Kidney glomerular epithelial cell (primary cell): Measurements from ENCODE around the gene RNF10.
"Not testable (repeated sequence)": the region's sequence is repeated elsewhere in the genome, so short reads cannot be mapped to it uniquely, and the experiment has no call there.

Experiments
- DNase-seq: peaks from one replicate; lab custom pipeline; 2025; lab: John Stamatoyannopoulos, UW

The RNF10 gene

DNA sequence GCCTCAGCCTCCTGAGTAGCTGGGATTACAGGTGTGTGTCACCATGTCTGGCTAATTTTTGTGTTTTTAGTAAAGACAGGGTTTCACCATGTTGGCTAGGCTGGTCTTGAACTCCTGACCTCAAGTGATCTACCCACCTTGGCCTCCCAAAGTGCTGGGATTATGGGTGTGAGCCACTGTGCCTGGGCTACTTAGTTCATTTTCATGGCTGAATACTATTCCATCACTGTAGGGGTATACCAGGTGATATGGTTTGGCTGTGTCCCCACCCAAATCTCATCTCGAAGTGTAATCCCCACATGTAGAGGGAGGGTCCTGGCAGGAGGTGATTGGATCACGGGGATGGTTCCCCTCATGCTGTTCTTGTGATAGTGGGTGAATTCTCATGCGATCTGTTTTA is 83.0 kb downstream of the RNF10 start:
- not testable (repeated sequence) for DNase-seq

DNA sequence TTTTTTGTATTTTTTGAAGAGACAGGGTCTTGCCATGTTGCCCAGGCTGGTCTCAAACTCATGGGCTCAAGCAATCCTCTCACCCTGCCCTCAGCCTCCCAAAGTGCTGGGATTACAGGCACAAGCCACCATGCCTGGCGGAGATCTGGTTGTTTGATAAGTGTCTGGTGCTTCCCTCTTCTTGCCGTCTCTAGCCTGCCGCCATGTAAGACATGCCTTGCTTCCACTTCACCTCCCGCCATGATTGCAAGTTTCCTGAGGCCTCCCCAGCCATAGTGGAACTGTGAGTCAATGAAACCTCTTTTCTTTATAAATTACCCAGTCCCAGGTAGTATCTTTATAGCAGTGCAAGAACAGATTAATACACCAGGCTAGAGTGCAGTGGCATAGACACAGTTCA is 83.6 kb downstream of the RNF10 start:
- DNase-seq: not testable (repeated sequence)

DNA sequence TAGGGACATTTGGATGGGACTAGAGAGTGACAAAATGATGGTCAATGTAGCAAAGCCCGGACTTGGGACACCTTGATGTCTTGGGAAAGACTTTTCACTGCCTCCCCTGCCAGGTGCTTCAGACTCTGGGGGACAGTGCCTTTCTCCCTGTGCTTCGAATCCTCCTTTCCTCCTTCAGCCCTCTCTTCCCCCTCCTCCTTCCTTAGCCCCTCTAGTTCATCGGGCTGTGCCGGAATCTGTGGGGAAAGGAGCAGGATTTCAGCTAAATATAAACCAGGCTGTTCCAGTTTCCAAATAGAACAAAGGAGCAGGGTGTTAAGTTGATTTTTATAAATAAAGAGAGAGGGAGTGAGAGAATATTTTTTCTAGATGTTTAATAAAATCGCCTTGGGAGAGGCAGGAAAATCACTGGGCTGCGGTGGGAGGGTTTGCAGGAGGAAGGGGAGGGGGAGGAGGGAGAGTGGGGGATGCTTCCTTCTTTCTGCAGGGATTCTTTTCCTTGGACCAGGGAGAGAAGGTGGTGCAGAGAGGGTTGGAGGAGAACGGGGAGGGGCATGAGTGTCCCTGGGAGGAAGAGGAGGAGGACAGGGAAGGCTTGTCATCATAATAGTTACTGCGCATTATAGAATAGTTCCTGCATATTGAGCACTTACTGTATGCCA is 84.9 kb downstream of the RNF10 start:
- no peak for DNase-seq

DNA sequence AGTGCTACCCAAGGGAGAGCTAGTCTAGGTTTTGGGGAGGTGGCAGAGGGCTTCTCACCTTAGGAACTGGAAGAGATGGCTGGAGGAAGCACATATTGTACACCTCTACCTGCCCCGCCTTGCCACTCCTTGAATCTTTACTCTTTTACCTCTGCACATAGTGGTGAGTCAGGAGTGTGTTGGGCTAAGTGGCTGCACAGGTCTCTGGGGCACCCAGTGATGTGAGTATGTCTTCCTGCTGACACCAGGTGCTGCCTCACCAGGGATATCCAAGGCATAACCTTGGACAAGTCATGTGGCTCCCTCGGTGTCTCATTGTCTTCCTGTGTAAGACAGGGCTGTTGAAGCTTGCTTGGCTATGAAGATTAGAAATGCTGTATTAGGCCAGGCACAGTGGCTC is 86.5 kb downstream of the RNF10 start:
- DNase-seq: no peak

DNA sequence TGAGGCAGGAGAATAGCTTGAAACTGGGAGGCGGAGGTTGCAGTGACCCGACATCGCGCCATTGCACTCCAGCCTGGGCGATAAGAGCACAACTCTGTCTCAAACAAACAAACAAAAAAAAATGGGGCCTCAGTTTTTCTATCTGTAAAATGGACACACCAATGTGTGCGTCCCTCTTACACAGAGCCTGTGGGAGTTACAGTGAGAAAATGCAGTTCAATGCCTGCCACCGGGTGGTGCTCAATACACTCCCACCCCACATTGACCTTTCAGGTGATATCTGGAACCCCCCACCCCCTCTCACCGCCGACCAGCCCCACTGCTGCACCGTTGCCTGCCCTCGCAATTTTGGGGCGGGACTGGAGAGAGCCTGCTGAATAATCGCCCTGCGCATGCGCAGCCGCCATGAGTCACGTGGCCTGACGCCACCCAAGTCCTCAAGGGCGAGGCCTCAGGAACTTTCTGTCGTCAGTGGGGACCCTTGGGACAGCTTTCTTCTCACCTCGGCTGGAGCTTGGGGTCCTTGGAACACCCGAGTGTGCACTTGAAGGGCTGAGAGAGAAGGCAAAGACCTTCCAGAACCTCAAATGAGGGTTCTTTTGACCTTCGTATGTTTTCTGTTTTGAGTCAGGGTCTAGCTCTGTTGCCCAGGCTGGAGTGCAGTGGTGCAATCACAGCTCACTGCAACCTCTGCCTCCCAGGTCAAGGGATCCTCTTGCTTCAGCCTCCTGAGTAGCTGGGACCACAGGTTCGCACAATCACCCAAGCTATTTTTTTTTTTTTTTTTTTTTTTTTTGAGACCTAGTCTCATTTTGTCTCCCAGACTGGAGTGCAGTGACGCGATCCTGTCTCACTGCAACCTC is 91.6 kb downstream of the RNF10 start:
- no peak for DNase-seq
